Uterus (tissue), 4 donors: ENCODE results near the gene THEMIS. TPM values are rescaled to one million over a fixed set of nuclear protein-coding genes. Genes with fewer than 3 reads are reported as not detected.

Source experiments
- DNase-seq, 2 donors: peaks; one replicate each; pipeline ENCODE4 v3.0.0-alpha.2; 2019 to 2020
- H3K27ac ChIP-seq, 2 donors: fragments of 200-600 bp; sonication (generic); 1 replicate in 1 of 2; 2 replicates in 1 of 2; pipeline ENCODE4 v1.5.1; 2016 to 2018
- H3K27me3 ChIP-seq, 2 donors: fragments of 200-600 bp; sonication (generic); one replicate each; pipeline ENCODE4 v1.5.1; 2018 to 2019; ENCODE audit warnings: control low read depth in 1 of 2
- H3K36me3 ChIP-seq, 2 donors: fragments of 200-600 bp; sonication (generic); one replicate each; pipeline ENCODE4 v1.5.1; 2019; ENCODE audit warnings: control low read depth in 1 of 2
- H3K4me1 ChIP-seq, 2 donors: fragments of 200-600 bp; sonication (generic); one replicate each; pipeline ENCODE4 v1.5.1; 2018 to 2019; ENCODE audit warnings: control low read depth in 1 of 2
- H3K4me3 ChIP-seq, 2 donors: fragments of 200-600 bp; sonication (generic); 1 replicate in 1 of 2; 2 replicates in 1 of 2; pipeline ENCODE4 v1.5.1; 2018 to 2019; ENCODE audit warnings: mild to moderate bottlenecking in 1 of 2
- H3K9me3 ChIP-seq, 2 donors: fragments of 200-600 bp; sonication (generic); one replicate each; pipeline ENCODE4 v1.5.1; 2019; ENCODE audit warnings: control low read depth in 1 of 2
- CTCF ChIP-seq, 4 experiments: fragments of 200-600 bp in 2 of 4; fragments of 450-650 bp in 2 of 4; sonication (generic) in 2 of 4; IDR thresholded peaks; one replicate each; pipeline ENCODE4 v1.5.1; 2016 to 2019; ENCODE audit warnings: antibody characterized with exemption in 4 of 4, mild to moderate bottlenecking in 2 of 4, moderate library complexity in 1 of 4
- POLR2A ChIP-seq, 2 donors: fragments of 450-650 bp; IDR thresholded peaks; one replicate each; pipeline ENCODE4 v1.6.1; 2016; ENCODE audit warnings: antibody characterized with exemption in 2 of 2, mild to moderate bottlenecking in 1 of 2, moderate library complexity in 1 of 2
- intact Hi-C: fragments of 100-400 bp; cut with DNase I; formaldehyde crosslinking; loops from one replicate; pipeline ENCODE4 v1.15.1; 2023; ENCODE audit warnings: low total_unique reads
- total RNA-seq, 4 donors: library from RNA; depleted of rRNA in 3 of 4; stranded (reverse); fragments of >200 nt in 3 of 4; gene quantifications; one replicate each; pipeline versions ENCODE4 v1.1.0 to v1.2.4, GENCODE V29; 2014 to 2023
- donor health status: DM: yes; HTN: yes; CAD: no.

Gene THEMIS
- total RNA-seq, 4 donors from 2014 or later = 0.21 to 1.6 (median 0.59) TPM; not detected in 1

GRCh38 chr6:127902933-127903332 lies 2.1 kb upstream of the THEMIS start:
- no peak for DNase-seq
- Histone ChIP-seq H3K4me1 (no peaks in the 10 kb centered on the region), H3K4me3 (no peak overlapping the region), H3K27me3 (no peaks in the 10 kb centered on the region), H3K27ac (no peak overlapping the region), H3K9me3 (no peaks in the 10 kb centered on the region), H3K36me3 (no peaks in the 10 kb centered on the region)
- no peak for TF ChIP-seq CTCF (IDR thresholded peaks at IDR 0.05)
- intact Hi-C loops = no loop called here

- intact Hi-C loops = no loop called here
- no peak overlapping the region for H3K27ac ChIP-seq
- H3K36me3 ChIP-seq = no peaks in the 10 kb centered on the region
- DNase-seq = no peak
- H3K4me1 ChIP-seq = no peaks in the 10 kb centered on the region
- TF ChIP-seq POLR2A (IDR thresholded peaks at IDR 0.05) (no peak), CTCF (IDR thresholded peaks at IDR 0.05) (no peak)
- H3K9me3 ChIP-seq = no peaks in the 10 kb centered on the region
- H3K4me3 ChIP-seq = no peak overlapping the region
- H3K27me3 ChIP-seq = no peaks in the 10 kb centered on the region
These were observed 3.4 kb downstream of the THEMIS start for GRCh38 chr6:127897484-127897883.

GRCh38 chr6:127894051-127894450 lies 6.8 kb downstream of the THEMIS start:
- H3K4me1 ChIP-seq = no peaks in the 10 kb centered on the region
- no peak overlapping the region for H3K27ac ChIP-seq
- intact Hi-C loops = no loop called here
- no peaks in the 10 kb centered on the region for H3K27me3 ChIP-seq
- no peak overlapping the region for H3K4me3 ChIP-seq
- no peak for TF ChIP-seq CTCF (IDR thresholded peaks at IDR 0.05)
- TF ChIP-seq POLR2A (IDR thresholded peaks at IDR 0.05) = no peak
- no peak for DNase-seq
- no peaks in the 10 kb centered on the region for H3K36me3 ChIP-seq
- no peaks in the 10 kb centered on the region for H3K9me3 ChIP-seq

- no peaks in the 10 kb centered on the region for H3K27me3 ChIP-seq
- intact Hi-C loops = no loop called here
- H3K9me3 ChIP-seq = no peaks in the 10 kb centered on the region
- H3K4me1 ChIP-seq = no peaks in the 10 kb centered on the region
- H3K4me3 ChIP-seq = no peak overlapping the region
- no peak overlapping the region for H3K27ac ChIP-seq
- no peaks in the 10 kb centered on the region for H3K36me3 ChIP-seq
- TF ChIP-seq CTCF (IDR thresholded peaks at IDR 0.05) (no peak), POLR2A (IDR thresholded peaks at IDR 0.05) (no peak)
- no peak for DNase-seq
These were observed 7.3 kb downstream of the THEMIS start for GRCh38 chr6:127893541-127893940.

- TF ChIP-seq POLR2A (IDR thresholded peaks at IDR 0.05) = no peak
- no peak for TF ChIP-seq CTCF (IDR thresholded peaks at IDR 0.05)
- intact Hi-C loops = no loop called here
- no peak for DNase-seq
- Histone ChIP-seq H3K36me3 (no peaks in the 10 kb centered on the region), H3K27me3 (no peaks in the 10 kb centered on the region), H3K9me3 (no peaks in the 10 kb centered on the region), H3K27ac (no peak overlapping the region), H3K4me3 (no peak overlapping the region), H3K4me1 (no peaks in the 10 kb centered on the region)
These were observed 9.0 kb downstream of the THEMIS start for GRCh38 chr6:127891731-127892326.
